IPS-NIHi7 (cell line): ENCODE measurements around the gene DCAF15.
A peak's percentile ranks its signal among the peaks of the same experiment; 100 is the strongest.

Experiments
- DNase-seq: peaks from one replicate; pipeline ENCODE4 v3.0.0; 2012; ENCODE audit warnings: mixed read lengths; ENCODE audit errors: extremely low spot score

Gene DCAF15

DNA sequence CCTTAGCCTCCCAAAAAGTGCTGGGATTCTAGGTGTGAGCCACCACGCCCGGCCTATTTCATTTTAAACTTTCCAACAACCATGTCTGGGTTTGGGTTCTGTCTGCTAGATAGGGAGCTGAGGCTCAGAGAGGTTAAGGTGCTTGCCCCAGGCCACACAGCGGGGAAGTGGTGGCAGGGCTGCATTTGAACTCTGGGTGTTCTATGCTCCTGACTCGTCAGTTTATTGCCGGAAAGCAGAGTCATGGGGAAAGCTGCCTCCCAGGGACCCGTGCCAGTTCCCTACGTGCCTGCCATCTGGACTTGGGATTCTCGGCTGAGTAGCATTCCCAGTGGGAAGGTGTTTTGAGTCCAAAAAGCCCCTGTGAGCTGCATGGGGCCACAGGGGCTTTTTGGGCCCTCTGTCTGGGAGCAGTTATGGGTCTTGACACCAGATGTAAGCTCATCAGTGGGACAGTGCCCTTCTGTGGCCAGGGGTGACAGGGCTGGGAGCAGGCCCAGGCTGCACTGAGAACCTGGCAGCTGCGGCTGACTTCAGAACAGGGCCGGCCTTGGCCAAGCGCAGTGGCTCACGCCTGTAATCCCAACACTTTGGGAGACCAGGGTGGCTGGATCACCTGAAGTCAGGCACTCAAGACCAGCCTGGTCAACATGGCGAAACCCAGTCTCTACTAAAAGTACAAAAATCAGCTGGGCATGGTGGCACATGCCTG is 42.9 kb downstream of the DCAF15 start:
- no peak for DNase-seq

DNA sequence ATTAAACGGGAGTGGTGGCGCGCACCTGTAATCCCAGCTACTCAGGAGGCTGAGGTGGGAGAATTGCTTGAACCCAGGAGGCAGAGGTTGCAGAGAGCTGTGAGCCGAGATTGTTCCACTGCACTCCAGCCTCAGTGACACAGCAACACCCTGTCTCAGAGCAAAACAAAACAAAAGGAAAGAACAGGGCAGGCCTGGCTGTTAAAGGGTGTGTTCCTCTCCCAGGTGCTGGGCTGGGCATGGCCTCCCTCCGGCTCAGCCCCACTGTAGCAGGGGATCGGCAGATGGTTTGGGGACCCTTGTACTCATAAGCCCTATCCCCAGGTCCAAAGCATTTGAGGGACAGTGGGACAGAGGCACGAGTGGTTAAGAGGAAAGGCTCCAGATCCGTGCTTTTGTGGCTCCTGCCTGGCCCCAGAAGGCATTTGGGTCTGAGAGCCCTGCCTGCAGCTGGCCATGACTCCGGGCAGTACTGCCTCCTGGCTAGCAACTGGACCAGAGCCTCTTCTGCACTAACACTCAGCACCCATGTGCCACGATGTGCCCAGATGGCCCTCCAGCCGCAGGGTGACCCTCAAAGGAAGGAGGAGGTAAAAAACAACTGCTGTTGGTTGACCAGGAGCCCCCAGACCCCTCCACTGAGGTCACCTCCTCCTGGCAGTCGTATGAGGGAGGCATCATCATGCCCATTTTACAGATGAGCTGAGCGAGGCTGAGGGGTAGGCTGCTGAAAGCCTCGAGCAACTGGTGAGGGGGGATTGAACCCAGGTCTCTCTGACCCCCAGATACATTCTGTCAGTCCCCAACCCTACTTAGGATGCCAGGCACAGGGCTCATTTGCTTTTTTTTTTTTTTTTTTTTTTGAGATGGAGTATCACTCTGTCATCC is 43.8 kb downstream of the DCAF15 start:
- no peak for DNase-seq

DNA sequence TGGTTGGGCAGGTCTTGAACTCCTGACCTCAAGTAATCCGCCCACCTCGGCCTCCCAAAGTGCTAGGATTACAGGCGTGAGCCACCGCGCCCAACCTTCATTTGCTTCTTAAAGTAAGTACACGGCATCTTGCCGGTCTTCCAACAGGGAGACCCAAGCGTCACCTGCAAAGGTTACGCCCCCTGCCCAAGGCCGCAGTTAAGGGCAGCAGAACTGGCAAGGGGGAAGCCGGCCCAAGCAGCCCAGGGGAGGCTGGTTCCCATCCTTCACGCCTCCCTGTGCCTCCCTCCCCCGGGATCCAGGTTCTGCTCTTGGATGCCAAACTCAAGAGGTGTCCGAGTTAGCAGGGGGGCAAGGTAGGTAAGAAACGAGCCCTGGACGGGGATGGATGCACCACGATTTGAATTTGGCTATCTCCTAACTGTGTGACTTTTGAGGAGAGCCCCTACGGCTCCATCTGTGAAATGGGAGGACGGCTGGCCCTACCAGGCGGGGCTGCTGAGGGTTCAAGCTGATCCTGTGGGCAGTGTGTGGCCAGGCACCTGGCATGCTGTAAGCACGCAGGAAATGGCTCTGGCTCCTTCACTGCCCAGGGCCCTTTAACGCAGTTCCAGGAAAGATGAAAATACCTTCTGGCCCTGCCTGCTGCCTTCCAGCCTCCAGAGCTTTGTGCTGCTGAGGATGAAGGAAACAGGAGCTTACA is 44.8 kb downstream of the DCAF15 start:
- DNase-seq: no peak

DNA sequence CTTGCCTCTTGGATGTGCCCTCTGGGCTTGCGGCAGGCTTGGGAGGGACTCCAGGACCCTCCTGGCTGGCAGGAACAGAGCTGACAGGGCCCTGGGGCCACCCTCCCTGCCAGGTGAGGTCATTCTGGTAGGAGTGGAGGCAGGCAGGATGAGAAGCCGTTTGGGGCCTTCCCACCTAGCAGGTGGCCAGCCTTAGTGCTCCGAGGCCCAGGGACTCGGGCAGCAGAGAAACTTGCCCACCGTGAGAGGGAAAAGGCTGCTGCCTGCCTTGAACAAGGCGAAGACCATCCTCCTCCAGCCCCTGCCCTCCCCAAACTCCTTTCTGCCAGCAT is 45.3 kb downstream of the DCAF15 start:
- DNase-seq: no peak

- DNase-seq: no peak
Measured at GRCh38 chr19:13998426-13998825, 46.1 kb downstream of the DCAF15 start.

- DNase-seq: no peak
Measured at GRCh38 chr19:13999085-13999484, 46.8 kb downstream of the DCAF15 start.

- DNase-seq: no peak
Measured at GRCh38 chr19:14000691-14001375, 48.5 kb downstream of the DCAF15 start.

DNA sequence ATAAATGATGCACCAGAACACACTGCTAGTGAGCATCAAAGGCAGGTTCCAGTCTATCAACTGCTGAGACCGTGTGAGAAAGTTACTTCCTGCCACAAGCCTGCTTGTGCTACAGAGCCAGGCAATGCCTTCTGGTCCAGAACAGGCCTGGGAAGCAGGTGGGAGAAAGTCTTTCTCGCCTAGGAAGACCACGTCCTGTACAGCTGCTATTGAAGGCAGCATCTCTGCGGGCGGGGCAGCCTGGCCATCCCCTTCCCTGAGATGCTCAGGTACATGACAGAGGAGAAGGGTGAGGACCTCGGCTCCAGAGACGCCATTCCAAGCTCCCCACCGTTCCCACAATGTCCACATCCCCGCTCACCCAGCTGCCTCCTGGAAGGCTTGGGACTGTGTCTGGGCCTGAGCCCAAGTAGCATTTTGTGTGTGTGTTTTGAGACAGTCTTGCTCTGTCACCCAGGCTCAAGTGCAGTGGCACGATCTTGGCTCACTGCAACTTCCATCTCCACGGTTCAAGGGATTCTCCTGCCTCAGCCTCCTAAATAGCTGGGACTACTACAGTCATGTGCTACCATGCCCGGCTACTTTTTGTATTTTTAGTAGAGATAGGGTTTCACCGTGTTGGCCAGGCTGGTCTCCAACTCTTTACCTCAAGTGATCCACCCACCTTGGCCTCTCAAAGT is 50.4 kb downstream of the DCAF15 start:
- DNase-seq: no peak

- DNase-seq: no peak
Measured at GRCh38 chr19:14003251-14004055, 51.1 kb downstream of the DCAF15 start.

GRCh38 chr19:14004619-14005348 is 52.5 kb downstream of the DCAF15 start:
- DNase-seq: no peak

GRCh38 chr19:14005349-14006084 is 53.2 kb downstream of the DCAF15 start:
- DNase-seq: peak; percentile 91

- peak; percentile 88 for DNase-seq
Measured at GRCh38 chr19:14006085-14006765, 53.9 kb downstream of the DCAF15 start, which contains the start of gene RFX1. RFX1 (minus strand) TSS chr19:14006320; CDS start chr19:13993843, 12,477 bp downstream.

GRCh38 chr19:14006766-14007562 is 54.7 kb downstream of the DCAF15 start:
- peak; percentile 82 for DNase-seq
